HFF-Myc (cell line): ENCODE results near the gene MRFAP1.

ENCODE experiments used
- DNase-seq: peaks from one replicate; pipeline ENCODE4 v3.0.0-alpha.2; 2011; ENCODE audit warnings: low read depth; ENCODE audit errors: extremely low read depth
- H3K4me3 ChIP-seq: replicated peaks from 2 replicates; pipeline ENCODE4 v1.5.1; 2011; ENCODE audit warnings: low read depth, mild to moderate bottlenecking, control low read depth, low read length
- TF ChIP-seq, protein P1 (sequence below): IDR thresholded peaks from 2 replicates; pipeline ENCODE4 v1.5.1; 2012; ENCODE audit warnings: mild to moderate bottlenecking, low read depth, low read length, control low read depth; ENCODE audit errors: missing control alignments

Gene MRFAP1

GRCh38 chr4:6640292-6641163, at the start of gene MRFAP1:
Gene MRFAP1, plus strand, starts transcription at chr4:6640685. Its CDS starts 178 bp downstream, at chr4:6640863.
- TF ChIP-seq, protein P1, sequence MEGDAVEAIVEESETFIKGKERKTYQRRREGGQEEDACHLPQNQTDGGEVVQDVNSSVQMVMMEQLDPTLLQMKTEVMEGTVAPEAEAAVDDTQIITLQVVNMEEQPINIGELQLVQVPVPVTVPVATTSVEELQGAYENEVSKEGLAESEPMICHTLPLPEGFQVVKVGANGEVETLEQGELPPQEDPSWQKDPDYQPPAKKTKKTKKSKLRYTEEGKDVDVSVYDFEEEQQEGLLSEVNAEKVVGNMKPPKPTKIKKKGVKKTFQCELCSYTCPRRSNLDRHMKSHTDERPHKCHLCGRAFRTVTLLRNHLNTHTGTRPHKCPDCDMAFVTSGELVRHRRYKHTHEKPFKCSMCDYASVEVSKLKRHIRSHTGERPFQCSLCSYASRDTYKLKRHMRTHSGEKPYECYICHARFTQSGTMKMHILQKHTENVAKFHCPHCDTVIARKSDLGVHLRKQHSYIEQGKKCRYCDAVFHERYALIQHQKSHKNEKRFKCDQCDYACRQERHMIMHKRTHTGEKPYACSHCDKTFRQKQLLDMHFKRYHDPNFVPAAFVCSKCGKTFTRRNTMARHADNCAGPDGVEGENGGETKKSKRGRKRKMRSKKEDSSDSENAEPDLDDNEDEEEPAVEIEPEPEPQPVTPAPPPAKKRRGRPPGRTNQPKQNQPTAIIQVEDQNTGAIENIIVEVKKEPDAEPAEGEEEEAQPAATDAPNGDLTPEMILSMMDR, result no peak
- H3K4me3 ChIP-seq, result peak within 1 kb of the TSS; percentile 83
- DNase-seq, result peak; percentile 63

- TF ChIP-seq, protein P1, result no peak
- no peak for DNase-seq
- H3K4me3 ChIP-seq, result no peak overlapping the region
Measured at GRCh38 chr4:6591313-6591712, 49.2 kb upstream of the MRFAP1 start.

- H3K4me3 ChIP-seq, result no peak overlapping the region
- DNase-seq, result no peak
- TF ChIP-seq, protein P1, result peak; percentile 9
Measured at GRCh38 chr4:6591781-6592180, 48.7 kb upstream of the MRFAP1 start.

- no peak for DNase-seq
- TF ChIP-seq, protein P1, result no peak
Measured at GRCh38 chr4:6592804-6593563, 47.5 kb upstream of the MRFAP1 start.

GRCh38 chr4:6594341-6594740, 46.1 kb upstream of the MRFAP1 start:
- TF ChIP-seq, protein P1, result no peak
- DNase-seq, result no peak
- H3K4me3 ChIP-seq, result no peak overlapping the region

More at GRCh38 chr4:6592804-6593563, 47.5 kb upstream of the MRFAP1 start:
- H3K4me3 ChIP-seq, result no peak overlapping the region

GRCh38 chr4:6594826-6595355, 45.6 kb upstream of the MRFAP1 start:
- no peak for DNase-seq
- H3K4me3 ChIP-seq, result no peak overlapping the region
- TF ChIP-seq, protein P1, result no peak
